Heart left ventricle (tissue), 13 donors: ENCODE results near the gene AP2A1.

Experiments used
- CTCF ChIP-seq, 12 donors: fragments of 200-600 bp; sonication (generic) in 4 of 12; IDR thresholded peaks; one replicate each; pipeline versions ENCODE4 v1.5.0 to v1.8.0; 2018 to 2022; ENCODE audit warnings: antibody characterized with exemption in 12 of 12, mild to moderate bottlenecking in 5 of 12
- POLR2A ChIP-seq, 2 donors: fragments of 450-650 bp; IDR thresholded peaks; one replicate each; pipeline ENCODE4 v1.6.1; 2017; ENCODE audit warnings: antibody characterized with exemption in 2 of 2, mild to moderate bottlenecking in 2 of 2, moderate library complexity in 2 of 2
- donor health status: ischemic (EF 13 %, LVEDD 7.1; RV severe dilation, severe dysfunction).
- donor health status: DM: no; HTN: yes; CAD: no.
- donor health status: DM: no; HTN: no; CAD: no.
- donor health status: ischemic (EF 25% LVEDD 6.9; RV normal size, moderate dysfunction).
- donor health status: ischemic (EF 25% LVEDD 5.7; RV mildly dilated, moderate dysfunction).
- donor health status: ischemic (EF 35%, LVEDD 5.7; RV mildly dilated, moderate dysfunction).
- donor health status: nonischemic (EF 11% LVEDD 7.7; RV severe dilation, severe dysfunction).
- donor health status: DM: yes; HTN: yes; CAD: no.
- donor health status: PGD.
- donor health status: ischemic (EF 29% LVEDD 5.4; RV normal size, mild dysfunction).
- donor health status: nonischemic (EF 23%, LVEDD 6.1; RV moderate dilation, normal function).

- TF ChIP-seq CTCF (IDR thresholded peaks at IDR 0.05) = no peak
- TF ChIP-seq POLR2A (IDR thresholded peaks at IDR 0.05) = no peak
Measured at GRCh38 chr19:49854378-49855263, 87.8 kb downstream of the AP2A1 start.
